G401 (cell line): ENCODE results near the gene ERP44. TPM values are rescaled to one million over a fixed set of nuclear protein-coding genes. Genes with fewer than 3 reads are reported as not detected.
"Not testable (repeated sequence)": the region's sequence is repeated elsewhere in the genome, so short reads cannot be mapped to it uniquely, and the experiment has no call there.

ENCODE experiments used
- DNase-seq: peaks from one replicate; pipeline ENCODE4 v3.0.0-alpha.2; 2015; ENCODE audit warnings: low spot score
- in situ Hi-C: cut with HindIII; loops from 2 replicates; pipeline ENCODE4 v1.10.0; 2016; ENCODE audit warnings: low sequenced_read_pairs, mixed read lengths
- total RNA-seq: library from RNA; depleted of rRNA; stranded (reverse); fragments of >200 nt; shearing (Covaris generic); gene quantifications from 2 replicates; pipeline ENCODE4 v1.2.3, GENCODE V29; 2014

ERP44 gene
- total RNA-seq, 1 experiment from 2014 or later = 10.9 TPM

GRCh38 chr9:100074093-100074492 lies 24.7 kb downstream of the ERP44 start:
- in situ Hi-C loops = no loop called here
- DNase-seq = no peak

GRCh38 chr9:100072805-100073204 lies 26.0 kb downstream of the ERP44 start:
- no peak for DNase-seq
- in situ Hi-C loops = no loop called here

- in situ Hi-C loops = no loop called here
- DNase-seq = no peak
These were observed 27.5 kb downstream of the ERP44 start for GRCh38 chr9:100071271-100071670.

GRCh38 chr9:100070104-100071041 lies 28.4 kb downstream of the ERP44 start:
- DNase-seq = no peak
- in situ Hi-C loops = no loop called here

GRCh38 chr9:100069068-100069467 lies 29.7 kb downstream of the ERP44 start:
- DNase-seq, in situ Hi-C loops: not testable (repeated sequence)

GRCh38 chr9:100067990-100068389 lies 30.8 kb downstream of the ERP44 start:
- in situ Hi-C loops = not testable (repeated sequence)

GRCh38 chr9:100066539-100066938 lies 32.3 kb downstream of the ERP44 start:
- in situ Hi-C loops = no loop called here
- no peak for DNase-seq

More at GRCh38 chr9:100067990-100068389, 30.8 kb downstream of the ERP44 start:
- DNase-seq = not testable (repeated sequence)

GRCh38 chr9:100064872-100065581 lies 33.8 kb downstream of the ERP44 start:
- DNase-seq = no peak
- in situ Hi-C loops = no loop called here

- no peak for DNase-seq
- in situ Hi-C loops = no loop called here
These were observed 35.6 kb downstream of the ERP44 start for GRCh38 chr9:100063185-100063584.

- DNase-seq, in situ Hi-C loops: not testable (repeated sequence)
These were observed 36.1 kb downstream of the ERP44 start for GRCh38 chr9:100062683-100063082.

GRCh38 chr9:100058699-100059579 lies 39.9 kb downstream of the ERP44 start:
- no peak for DNase-seq
- in situ Hi-C loops = no loop called here

- DNase-seq = no peak
- in situ Hi-C loops = no loop called here
These were observed 41.2 kb downstream of the ERP44 start for GRCh38 chr9:100057624-100058023.

GRCh38 chr9:100056561-100056960 lies 42.2 kb downstream of the ERP44 start:
- in situ Hi-C loops = no loop called here
- DNase-seq = no peak

GRCh38 chr9:100052375-100052774 lies 46.4 kb downstream of the ERP44 start:
- no peak for DNase-seq
- in situ Hi-C loops = no loop called here

GRCh38 chr9:100049551-100049950 lies 49.2 kb downstream of the ERP44 start:
- in situ Hi-C loops = no loop called here
- no peak for DNase-seq

GRCh38 chr9:100038472-100038871 lies 60.3 kb downstream of the ERP44 start:
- in situ Hi-C loops = no loop called here
- DNase-seq = no peak

GRCh38 chr9:100033877-100034551 lies 64.8 kb downstream of the ERP44 start:
- in situ Hi-C loops = no loop called here
- DNase-seq = no peak

GRCh38 chr9:100030548-100030947 lies 68.3 kb downstream of the ERP44 start:
- in situ Hi-C loops = no loop called here
- DNase-seq = no peak

GRCh38 chr9:100029251-100029650 lies 69.5 kb downstream of the ERP44 start:
- in situ Hi-C loops = no loop called here
- DNase-seq = no peak
